Peyer's patch (tissue), 4 donors: Measurements from ENCODE around the gene UVRAG. TPM values are rescaled to one million over a fixed set of nuclear protein-coding genes. Genes with fewer than 3 reads are reported as not detected.
"Not testable (repeated sequence)": the region's sequence is repeated elsewhere in the genome, so short reads cannot be mapped to it uniquely, and the experiment has no call there.

Experiments used
- DNase-seq, 3 donors: peaks; one replicate each; pipeline ENCODE4 v3.0.0-alpha.2; 2017 to 2019
- H3K27ac ChIP-seq, 4 donors: fragments of 200-600 bp; sonication (generic); one replicate each; pipeline ENCODE4 v1.5.1; 2016 to 2019
- H3K27me3 ChIP-seq, 2 donors: fragments of 200-600 bp; sonication (generic); one replicate each; pipeline ENCODE4 v1.5.1; 2019
- H3K36me3 ChIP-seq, 3 donors: fragments of 200-600 bp; sonication (generic); one replicate each; pipeline ENCODE4 v1.5.1; 2016 to 2019
- H3K4me1 ChIP-seq, 4 donors: fragments of 200-600 bp; sonication (generic); one replicate each; pipeline ENCODE4 v1.5.1; 2016 to 2019
- H3K4me3 ChIP-seq, 4 donors: fragments of 200-600 bp; sonication (generic); 1 replicate in 3 of 4; 2 replicates in 1 of 4; pipeline ENCODE4 v1.5.1; 2016 to 2019; ENCODE audit warnings: mild to moderate bottlenecking in 1 of 4
- H3K9me3 ChIP-seq, 4 donors: fragments of 200-600 bp; sonication (generic); one replicate each; pipeline ENCODE4 v1.5.1; 2016 to 2019; ENCODE audit warnings: mild to moderate bottlenecking in 1 of 4
- CTCF ChIP-seq, 6 experiments: fragments of 450-650 bp in 4 of 6; fragments of 200-600 bp in 2 of 6; sonication (generic) in 1 of 6; IDR thresholded peaks; one replicate each; pipeline ENCODE4 v1.5.1; 2017 to 2019; ENCODE audit warnings: antibody characterized with exemption in 6 of 6, mild to moderate bottlenecking in 3 of 6, moderate library complexity in 1 of 6
- POLR2A ChIP-seq, 2 donors: fragments of 450-650 bp; IDR thresholded peaks; one replicate each; pipeline ENCODE4 v1.5.1; 2017; ENCODE audit warnings: antibody characterized with exemption in 2 of 2, mild to moderate bottlenecking in 2 of 2, moderate library complexity in 2 of 2
- total RNA-seq, 4 donors: library from RNA; depleted of rRNA; stranded (reverse); fragments of >200 nt; gene quantifications; one replicate each; pipeline ENCODE4 v1.1.0, GENCODE V29; 2016

Gene UVRAG
- total RNA-seq, 4 donors from 2014 or later = 13.8 to 64.4 (median 22.1) TPM

- H3K4me1 ChIP-seq = peaks cover 0 to 3% (median 0%) of the 10 kb centered on the region in 4 donors
- no peak for TF ChIP-seq CTCF (IDR thresholded peaks at IDR 0.05)
- TF ChIP-seq POLR2A (IDR thresholded peaks at IDR 0.05) = no peak
- H3K27me3 ChIP-seq = no peaks in the 10 kb centered on the region
- no peaks in the 10 kb centered on the region for H3K36me3 ChIP-seq
- H3K27ac ChIP-seq = no peak overlapping the region
- DNase-seq = no peak
- no peak overlapping the region for H3K4me3 ChIP-seq
- H3K9me3 ChIP-seq = no peaks in the 10 kb centered on the region
These were observed 116.1 kb downstream of the UVRAG start for GRCh38 chr11:75931124-75931523.

GRCh38 chr11:75933736-75934135, 118.7 kb downstream of the UVRAG start:
- H3K9me3 ChIP-seq, H3K27me3 ChIP-seq, H3K36me3 ChIP-seq, H3K4me1 ChIP-seq, H3K4me3 ChIP-seq, H3K27ac ChIP-seq, DNase-seq: not testable (repeated sequence)

- H3K9me3 ChIP-seq = no peaks in the 10 kb centered on the region
- DNase-seq = no peak
These were observed 119.8 kb downstream of the UVRAG start for GRCh38 chr11:75934851-75935250.

GRCh38 chr11:75938543-75938942, 123.5 kb downstream of the UVRAG start:
- TF ChIP-seq POLR2A (IDR thresholded peaks at IDR 0.05) (no peak), CTCF (IDR thresholded peaks at IDR 0.05) (no peak)
- Histone ChIP-seq H3K27me3 (no peaks in the 10 kb centered on the region), H3K36me3 (no peaks in the 10 kb centered on the region), H3K9me3 (no peaks in the 10 kb centered on the region), H3K4me1 (no peaks in the 10 kb centered on the region), H3K27ac (no peak overlapping the region), H3K4me3 (no peak overlapping the region)
- no peak for DNase-seq

More at GRCh38 chr11:75934851-75935250, 119.8 kb downstream of the UVRAG start:
- Histone ChIP-seq H3K4me3 (no peak overlapping the region), H3K27ac (no peak overlapping the region), H3K36me3 (no peaks in the 10 kb centered on the region), H3K4me1 (no peaks in the 10 kb centered on the region), H3K27me3 (no peaks in the 10 kb centered on the region)
- TF ChIP-seq CTCF (IDR thresholded peaks at IDR 0.05) (no peak), POLR2A (IDR thresholded peaks at IDR 0.05) (no peak)

GRCh38 chr11:75939516-75939915, 124.5 kb downstream of the UVRAG start:
- Histone ChIP-seq H3K27me3 (no peaks in the 10 kb centered on the region), H3K9me3 (no peaks in the 10 kb centered on the region), H3K36me3 (no peaks in the 10 kb centered on the region), H3K27ac (no peak overlapping the region), H3K4me1 (no peaks in the 10 kb centered on the region), H3K4me3 (no peak overlapping the region)
- no peak for DNase-seq
- TF ChIP-seq POLR2A (IDR thresholded peaks at IDR 0.05) (no peak), CTCF (IDR thresholded peaks at IDR 0.05) (no peak)

- Histone ChIP-seq H3K27ac (no peak overlapping the region), H3K4me3 (no peak overlapping the region), H3K4me1 (no peaks in the 10 kb centered on the region), H3K9me3 (no peaks in the 10 kb centered on the region), H3K27me3 (no peaks in the 10 kb centered on the region), H3K36me3 (no peaks in the 10 kb centered on the region)
- no peak for TF ChIP-seq CTCF (IDR thresholded peaks at IDR 0.05)
- no peak for TF ChIP-seq POLR2A (IDR thresholded peaks at IDR 0.05)
- DNase-seq = no peak
These were observed 125.0 kb downstream of the UVRAG start for GRCh38 chr11:75939992-75940391.
